ENCODE measurements around the gene COASY. TPM values are rescaled to one million over a fixed set of nuclear protein-coding genes. Genes with fewer than 3 reads are reported as not detected.
A peak's percentile ranks its signal among the peaks of the same experiment; 100 is the strongest.

COASY gene
- total RNA-seq, 1 experiment from 2014 or later = 131 TPM

DNA sequence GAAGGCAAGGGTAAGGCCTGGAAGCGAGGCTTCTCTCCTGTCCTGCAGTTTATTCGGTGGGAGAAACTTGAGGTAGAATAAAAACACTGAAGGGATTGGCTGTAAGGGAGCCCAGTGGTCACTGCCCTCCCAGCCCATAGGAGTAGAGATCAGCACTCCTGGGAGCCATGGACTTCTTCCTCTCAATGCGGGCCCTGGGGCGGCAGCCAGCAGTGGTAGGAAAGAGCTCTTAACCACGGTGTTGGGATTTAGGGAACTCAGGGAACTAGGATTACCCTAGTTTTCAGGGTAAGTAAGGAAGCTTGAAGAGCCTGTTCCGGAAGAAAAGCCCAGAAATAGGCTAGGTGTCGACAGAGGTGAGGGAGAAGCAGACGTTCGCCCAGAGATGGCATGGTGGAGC is 49.7 kb upstream of the COASY start:
- TF ChIP-seq ZNF138 (CRISPR knock-in tag; conservative IDR thresholded peaks at IDR 0.05) (no peak), ZNF219 (CRISPR knock-in tag; IDR thresholded peaks at IDR 0.05; ENCODE audit: borderline replicate concordance) (no peak), RELA (CRISPR knock-in tag; IDR thresholded peaks at IDR 0.05; ENCODE audit: borderline replicate concordance) (no peak), ZNF232 (CRISPR knock-in tag; IDR thresholded peaks at IDR 0.05) (no peak), NFE2L1 (CRISPR knock-in tag; IDR thresholded peaks at IDR 0.05) (no peak), JAZF1 (CRISPR knock-in tag; IDR thresholded peaks at IDR 0.05) (no peak), ZNF671 (CRISPR knock-in tag; IDR thresholded peaks at IDR 0.05) (no peak), ZNF423 (CRISPR knock-in tag; IDR thresholded peaks at IDR 0.05) (no peak), MXD4 (CRISPR knock-in tag; IDR thresholded peaks at IDR 0.05; ENCODE audit: borderline replicate concordance) (no peak), CBFB (CRISPR knock-in tag; IDR thresholded peaks at IDR 0.05; ENCODE audit: low read depth) (no peak), ESRRA (CRISPR knock-in tag; IDR thresholded peaks at IDR 0.05; ENCODE audit: borderline replicate concordance) (no peak)
- TF ChIP-seq, protein P1, sequence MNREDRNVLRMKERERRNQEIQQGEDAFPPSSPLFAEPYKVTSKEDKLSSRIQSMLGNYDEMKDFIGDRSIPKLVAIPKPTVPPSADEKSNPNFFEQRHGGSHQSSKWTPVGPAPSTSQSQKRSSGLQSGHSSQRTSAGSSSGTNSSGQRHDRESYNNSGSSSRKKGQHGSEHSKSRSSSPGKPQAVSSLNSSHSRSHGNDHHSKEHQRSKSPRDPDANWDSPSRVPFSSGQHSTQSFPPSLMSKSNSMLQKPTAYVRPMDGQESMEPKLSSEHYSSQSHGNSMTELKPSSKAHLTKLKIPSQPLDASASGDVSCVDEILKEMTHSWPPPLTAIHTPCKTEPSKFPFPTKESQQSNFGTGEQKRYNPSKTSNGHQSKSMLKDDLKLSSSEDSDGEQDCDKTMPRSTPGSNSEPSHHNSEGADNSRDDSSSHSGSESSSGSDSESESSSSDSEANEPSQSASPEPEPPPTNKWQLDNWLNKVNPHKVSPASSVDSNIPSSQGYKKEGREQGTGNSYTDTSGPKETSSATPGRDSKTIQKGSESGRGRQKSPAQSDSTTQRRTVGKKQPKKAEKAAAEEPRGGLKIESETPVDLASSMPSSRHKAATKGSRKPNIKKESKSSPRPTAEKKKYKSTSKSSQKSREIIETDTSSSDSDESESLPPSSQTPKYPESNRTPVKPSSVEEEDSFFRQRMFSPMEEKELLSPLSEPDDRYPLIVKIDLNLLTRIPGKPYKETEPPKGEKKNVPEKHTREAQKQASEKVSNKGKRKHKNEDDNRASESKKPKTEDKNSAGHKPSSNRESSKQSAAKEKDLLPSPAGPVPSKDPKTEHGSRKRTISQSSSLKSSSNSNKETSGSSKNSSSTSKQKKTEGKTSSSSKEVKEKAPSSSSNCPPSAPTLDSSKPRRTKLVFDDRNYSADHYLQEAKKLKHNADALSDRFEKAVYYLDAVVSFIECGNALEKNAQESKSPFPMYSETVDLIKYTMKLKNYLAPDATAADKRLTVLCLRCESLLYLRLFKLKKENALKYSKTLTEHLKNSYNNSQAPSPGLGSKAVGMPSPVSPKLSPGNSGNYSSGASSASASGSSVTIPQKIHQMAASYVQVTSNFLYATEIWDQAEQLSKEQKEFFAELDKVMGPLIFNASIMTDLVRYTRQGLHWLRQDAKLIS (CRISPR knock-in tag; IDR thresholded peaks at IDR 0.05; ENCODE audit: borderline replicate concordance) = no peak
- TF ChIP-seq, protein P2, sequence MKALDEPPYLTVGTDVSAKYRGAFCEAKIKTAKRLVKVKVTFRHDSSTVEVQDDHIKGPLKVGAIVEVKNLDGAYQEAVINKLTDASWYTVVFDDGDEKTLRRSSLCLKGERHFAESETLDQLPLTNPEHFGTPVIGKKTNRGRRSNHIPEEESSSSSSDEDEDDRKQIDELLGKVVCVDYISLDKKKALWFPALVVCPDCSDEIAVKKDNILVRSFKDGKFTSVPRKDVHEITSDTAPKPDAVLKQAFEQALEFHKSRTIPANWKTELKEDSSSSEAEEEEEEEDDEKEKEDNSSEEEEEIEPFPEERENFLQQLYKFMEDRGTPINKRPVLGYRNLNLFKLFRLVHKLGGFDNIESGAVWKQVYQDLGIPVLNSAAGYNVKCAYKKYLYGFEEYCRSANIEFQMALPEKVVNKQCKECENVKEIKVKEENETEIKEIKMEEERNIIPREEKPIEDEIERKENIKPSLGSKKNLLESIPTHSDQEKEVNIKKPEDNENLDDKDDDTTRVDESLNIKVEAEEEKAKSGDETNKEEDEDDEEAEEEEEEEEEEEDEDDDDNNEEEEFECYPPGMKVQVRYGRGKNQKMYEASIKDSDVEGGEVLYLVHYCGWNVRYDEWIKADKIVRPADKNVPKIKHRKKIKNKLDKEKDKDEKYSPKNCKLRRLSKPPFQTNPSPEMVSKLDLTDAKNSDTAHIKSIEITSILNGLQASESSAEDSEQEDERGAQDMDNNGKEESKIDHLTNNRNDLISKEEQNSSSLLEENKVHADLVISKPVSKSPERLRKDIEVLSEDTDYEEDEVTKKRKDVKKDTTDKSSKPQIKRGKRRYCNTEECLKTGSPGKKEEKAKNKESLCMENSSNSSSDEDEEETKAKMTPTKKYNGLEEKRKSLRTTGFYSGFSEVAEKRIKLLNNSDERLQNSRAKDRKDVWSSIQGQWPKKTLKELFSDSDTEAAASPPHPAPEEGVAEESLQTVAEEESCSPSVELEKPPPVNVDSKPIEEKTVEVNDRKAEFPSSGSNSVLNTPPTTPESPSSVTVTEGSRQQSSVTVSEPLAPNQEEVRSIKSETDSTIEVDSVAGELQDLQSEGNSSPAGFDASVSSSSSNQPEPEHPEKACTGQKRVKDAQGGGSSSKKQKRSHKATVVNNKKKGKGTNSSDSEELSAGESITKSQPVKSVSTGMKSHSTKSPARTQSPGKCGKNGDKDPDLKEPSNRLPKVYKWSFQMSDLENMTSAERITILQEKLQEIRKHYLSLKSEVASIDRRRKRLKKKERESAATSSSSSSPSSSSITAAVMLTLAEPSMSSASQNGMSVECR (CRISPR knock-in tag; IDR thresholded peaks at IDR 0.05; ENCODE audit: borderline replicate concordance) = no peak
- TF ChIP-seq, protein P3, sequence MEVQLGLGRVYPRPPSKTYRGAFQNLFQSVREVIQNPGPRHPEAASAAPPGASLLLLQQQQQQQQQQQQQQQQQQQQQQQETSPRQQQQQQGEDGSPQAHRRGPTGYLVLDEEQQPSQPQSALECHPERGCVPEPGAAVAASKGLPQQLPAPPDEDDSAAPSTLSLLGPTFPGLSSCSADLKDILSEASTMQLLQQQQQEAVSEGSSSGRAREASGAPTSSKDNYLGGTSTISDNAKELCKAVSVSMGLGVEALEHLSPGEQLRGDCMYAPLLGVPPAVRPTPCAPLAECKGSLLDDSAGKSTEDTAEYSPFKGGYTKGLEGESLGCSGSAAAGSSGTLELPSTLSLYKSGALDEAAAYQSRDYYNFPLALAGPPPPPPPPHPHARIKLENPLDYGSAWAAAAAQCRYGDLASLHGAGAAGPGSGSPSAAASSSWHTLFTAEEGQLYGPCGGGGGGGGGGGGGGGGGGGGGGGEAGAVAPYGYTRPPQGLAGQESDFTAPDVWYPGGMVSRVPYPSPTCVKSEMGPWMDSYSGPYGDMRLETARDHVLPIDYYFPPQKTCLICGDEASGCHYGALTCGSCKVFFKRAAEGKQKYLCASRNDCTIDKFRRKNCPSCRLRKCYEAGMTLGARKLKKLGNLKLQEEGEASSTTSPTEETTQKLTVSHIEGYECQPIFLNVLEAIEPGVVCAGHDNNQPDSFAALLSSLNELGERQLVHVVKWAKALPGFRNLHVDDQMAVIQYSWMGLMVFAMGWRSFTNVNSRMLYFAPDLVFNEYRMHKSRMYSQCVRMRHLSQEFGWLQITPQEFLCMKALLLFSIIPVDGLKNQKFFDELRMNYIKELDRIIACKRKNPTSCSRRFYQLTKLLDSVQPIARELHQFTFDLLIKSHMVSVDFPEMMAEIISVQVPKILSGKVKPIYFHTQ (CRISPR knock-in tag; IDR thresholded peaks at IDR 0.05) = no peak
- TF ChIP-seq, protein P4, sequence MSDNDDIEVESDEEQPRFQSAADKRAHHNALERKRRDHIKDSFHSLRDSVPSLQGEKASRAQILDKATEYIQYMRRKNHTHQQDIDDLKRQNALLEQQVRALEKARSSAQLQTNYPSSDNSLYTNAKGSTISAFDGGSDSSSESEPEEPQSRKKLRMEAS (CRISPR knock-in tag; IDR thresholded peaks at IDR 0.05) = no peak
- TF ChIP-seq, protein P5, sequence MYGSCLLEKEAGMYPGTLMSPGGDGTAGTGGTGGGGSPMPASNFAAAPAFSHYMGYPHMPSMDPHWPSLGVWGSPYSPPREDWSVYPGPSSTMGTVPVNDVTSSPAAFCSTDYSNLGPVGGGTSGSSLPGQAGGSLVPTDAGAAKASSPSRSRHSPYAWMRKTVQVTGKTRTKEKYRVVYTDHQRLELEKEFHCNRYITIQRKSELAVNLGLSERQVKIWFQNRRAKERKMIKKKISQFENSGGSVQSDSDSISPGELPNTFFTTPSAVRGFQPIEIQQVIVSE (CRISPR knock-in tag; IDR thresholded peaks at IDR 0.05; ENCODE audit: borderline replicate concordance) = no peak
- TF ChIP-seq, protein P6, sequence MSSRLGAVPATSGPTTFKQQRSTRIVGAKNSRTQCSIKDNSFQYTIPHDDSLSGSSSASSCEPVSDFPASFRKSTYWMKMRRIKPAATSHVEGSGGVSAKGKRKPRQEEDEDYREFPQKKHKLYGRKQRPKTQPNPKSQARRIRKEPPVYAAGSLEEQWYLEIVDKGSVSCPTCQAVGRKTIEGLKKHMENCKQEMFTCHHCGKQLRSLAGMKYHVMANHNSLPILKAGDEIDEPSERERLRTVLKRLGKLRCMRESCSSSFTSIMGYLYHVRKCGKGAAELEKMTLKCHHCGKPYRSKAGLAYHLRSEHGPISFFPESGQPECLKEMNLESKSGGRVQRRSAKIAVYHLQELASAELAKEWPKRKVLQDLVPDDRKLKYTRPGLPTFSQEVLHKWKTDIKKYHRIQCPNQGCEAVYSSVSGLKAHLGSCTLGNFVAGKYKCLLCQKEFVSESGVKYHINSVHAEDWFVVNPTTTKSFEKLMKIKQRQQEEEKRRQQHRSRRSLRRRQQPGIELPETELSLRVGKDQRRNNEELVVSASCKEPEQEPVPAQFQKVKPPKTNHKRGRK (CRISPR knock-in tag; IDR thresholded peaks at IDR 0.05; ENCODE audit: borderline replicate concordance) = no peak
- TF ChIP-seq, protein P7, sequence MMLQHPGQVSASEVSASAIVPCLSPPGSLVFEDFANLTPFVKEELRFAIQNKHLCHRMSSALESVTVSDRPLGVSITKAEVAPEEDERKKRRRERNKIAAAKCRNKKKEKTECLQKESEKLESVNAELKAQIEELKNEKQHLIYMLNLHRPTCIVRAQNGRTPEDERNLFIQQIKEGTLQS (CRISPR knock-in tag; conservative IDR thresholded peaks at IDR 0.05) = no peak
- TF ChIP-seq, protein P8, sequence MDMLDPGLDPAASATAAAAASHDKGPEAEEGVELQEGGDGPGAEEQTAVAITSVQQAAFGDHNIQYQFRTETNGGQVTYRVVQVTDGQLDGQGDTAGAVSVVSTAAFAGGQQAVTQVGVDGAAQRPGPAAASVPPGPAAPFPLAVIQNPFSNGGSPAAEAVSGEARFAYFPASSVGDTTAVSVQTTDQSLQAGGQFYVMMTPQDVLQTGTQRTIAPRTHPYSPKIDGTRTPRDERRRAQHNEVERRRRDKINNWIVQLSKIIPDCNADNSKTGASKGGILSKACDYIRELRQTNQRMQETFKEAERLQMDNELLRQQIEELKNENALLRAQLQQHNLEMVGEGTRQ (CRISPR knock-in tag; IDR thresholded peaks at IDR 0.05) = no peak
- no peak overlapping the region for H3K4me3 Mint-ChIP-seq
- CTCF ChIA-PET = interaction anchor here (0.7 to 5.9 kb wide), 4 partner anchors 15 to 290 kb away, joined by 3 to 34 read pairs (median 4); partner anchors contain the start of gene TUBG1

More for the DNA sequence above, 49.7 kb upstream of the COASY start:
- POLR2A ChIA-PET = no interaction called here
- Mint-ChIP-seq H3K27ac (peak overlapping the region; percentile 4; the same call in 1 of the 2 replicates), H3K36me3 (peaks cover 15% of the 10 kb centered on the region), H3K9me3 (no peaks in the 10 kb centered on the region), H3K27me3 (ENCODE audit: low read depth) (no peaks in the 10 kb centered on the region; the same call in 1 of the 2 replicates), H3K4me1 (no peaks in the 10 kb centered on the region)
- no peak for ATAC-seq
- no peak for DNase-seq (ENCODE audit: low spot score)

All from WTC11 (cell line).